Measurements from ENCODE around the gene GJD3. TPM values are rescaled to one million over a fixed set of nuclear protein-coding genes. Genes with fewer than 3 reads are reported as not detected.
A peak's percentile ranks its signal among the peaks of the same experiment; 100 is the strongest.
"Not testable (repeated sequence)": the region's sequence is repeated elsewhere in the genome, so short reads cannot be mapped to it uniquely, and the experiment has no call there.

Gene GJD3
- total RNA-seq, 1 donor from 2014 or later = not detected

DNA sequence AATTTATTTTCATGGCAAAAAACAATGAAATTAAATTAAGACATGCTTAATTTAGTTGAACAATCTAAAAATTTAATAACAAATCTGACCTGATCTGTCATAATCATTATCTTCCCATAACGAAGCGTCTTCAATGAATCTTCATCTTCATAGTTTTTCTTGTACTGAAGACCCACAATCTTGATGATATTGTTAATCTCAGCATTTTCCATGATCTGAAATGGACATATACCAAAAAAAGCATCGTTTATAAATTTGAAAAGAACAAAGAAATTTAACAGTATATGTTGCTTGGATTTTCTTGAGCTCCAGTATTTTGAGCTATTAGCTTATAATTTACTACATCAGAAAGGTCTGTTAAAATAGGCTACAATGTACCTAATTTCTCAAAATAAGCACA lies 42.9 kb upstream of the GJD3 start:
- H3K36me3 Mint-ChIP-seq = peaks cover 16% of the 10 kb centered on the region
- no peak overlapping the region for H3K27ac Mint-ChIP-seq
- no peak for DNase-seq (ENCODE audit: low spot score in 2 of 2, unreplicated experiment in 2 of 2)
- no peaks in the 10 kb centered on the region for H3K27me3 Mint-ChIP-seq (ENCODE audit: low read depth)
- H3K4me1 Mint-ChIP-seq = no peaks in the 10 kb centered on the region
- TF ChIP-seq, protein P1, sequence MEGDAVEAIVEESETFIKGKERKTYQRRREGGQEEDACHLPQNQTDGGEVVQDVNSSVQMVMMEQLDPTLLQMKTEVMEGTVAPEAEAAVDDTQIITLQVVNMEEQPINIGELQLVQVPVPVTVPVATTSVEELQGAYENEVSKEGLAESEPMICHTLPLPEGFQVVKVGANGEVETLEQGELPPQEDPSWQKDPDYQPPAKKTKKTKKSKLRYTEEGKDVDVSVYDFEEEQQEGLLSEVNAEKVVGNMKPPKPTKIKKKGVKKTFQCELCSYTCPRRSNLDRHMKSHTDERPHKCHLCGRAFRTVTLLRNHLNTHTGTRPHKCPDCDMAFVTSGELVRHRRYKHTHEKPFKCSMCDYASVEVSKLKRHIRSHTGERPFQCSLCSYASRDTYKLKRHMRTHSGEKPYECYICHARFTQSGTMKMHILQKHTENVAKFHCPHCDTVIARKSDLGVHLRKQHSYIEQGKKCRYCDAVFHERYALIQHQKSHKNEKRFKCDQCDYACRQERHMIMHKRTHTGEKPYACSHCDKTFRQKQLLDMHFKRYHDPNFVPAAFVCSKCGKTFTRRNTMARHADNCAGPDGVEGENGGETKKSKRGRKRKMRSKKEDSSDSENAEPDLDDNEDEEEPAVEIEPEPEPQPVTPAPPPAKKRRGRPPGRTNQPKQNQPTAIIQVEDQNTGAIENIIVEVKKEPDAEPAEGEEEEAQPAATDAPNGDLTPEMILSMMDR (IDR thresholded peaks at IDR 0.05; ENCODE audit: unreplicated experiment) = no peak
- no peak overlapping the region for H3K4me3 Mint-ChIP-seq
- H3K9me3 Mint-ChIP-seq = no peaks in the 10 kb centered on the region

- Mint-ChIP-seq H3K27me3 (ENCODE audit: low read depth) (no peaks in the 10 kb centered on the region), H3K9me3 (no peaks in the 10 kb centered on the region), H3K4me3 (no peak overlapping the region), H3K36me3 (peaks cover 19% of the 10 kb centered on the region), H3K27ac (no peak overlapping the region), H3K4me1 (no peaks in the 10 kb centered on the region)
- no peak for DNase-seq (ENCODE audit: low spot score in 2 of 2, unreplicated experiment in 2 of 2)
- TF ChIP-seq, protein P1 (IDR thresholded peaks at IDR 0.05; ENCODE audit: unreplicated experiment) = no peak
Observed at GRCh38 chr17:40404003-40404402, 39.5 kb upstream of the GJD3 start.

GRCh38 chr17:40402668-40403067 lies 38.1 kb upstream of the GJD3 start:
- Mint-ChIP-seq H3K27me3 (ENCODE audit: low read depth) (no peaks in the 10 kb centered on the region), H3K4me1 (no peaks in the 10 kb centered on the region), H3K9me3 (no peaks in the 10 kb centered on the region), H3K4me3 (no peak overlapping the region), H3K36me3 (peaks cover 19% of the 10 kb centered on the region), H3K27ac (no peak overlapping the region)
- no peak for DNase-seq (ENCODE audit: low spot score in 2 of 2, unreplicated experiment in 2 of 2)
- TF ChIP-seq, protein P1 (IDR thresholded peaks at IDR 0.05; ENCODE audit: unreplicated experiment) = no peak

DNA sequence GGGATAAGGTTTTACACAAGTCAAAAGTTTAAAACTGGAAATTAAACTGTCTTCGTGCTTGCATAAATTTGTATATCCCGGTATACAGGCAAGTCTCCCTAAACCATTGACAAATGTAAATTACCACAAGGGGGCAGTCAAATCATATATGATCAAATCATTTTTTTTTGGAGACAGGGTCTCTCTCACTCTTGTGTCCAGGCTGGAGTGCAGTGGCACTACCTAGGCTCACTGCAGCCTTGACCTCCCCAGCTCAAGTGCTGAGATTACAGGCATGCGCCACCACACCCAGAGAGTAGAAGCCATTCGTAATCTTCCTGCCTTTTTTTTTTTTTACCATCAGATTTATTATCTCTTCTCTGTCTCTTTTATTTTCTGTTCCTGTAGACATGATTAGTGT lies 34.6 kb upstream of the GJD3 start:
- no peak for DNase-seq (ENCODE audit: low spot score in 2 of 2, unreplicated experiment in 2 of 2)
- TF ChIP-seq, protein P1 (IDR thresholded peaks at IDR 0.05; ENCODE audit: unreplicated experiment) = peak; percentile 64
- Mint-ChIP-seq H3K36me3 (peaks cover 20% of the 10 kb centered on the region), H3K4me1 (no peaks in the 10 kb centered on the region), H3K27me3 (ENCODE audit: low read depth) (no peaks in the 10 kb centered on the region), H3K27ac (no peak overlapping the region), H3K9me3 (no peaks in the 10 kb centered on the region), H3K4me3 (no peak overlapping the region)

DNA sequence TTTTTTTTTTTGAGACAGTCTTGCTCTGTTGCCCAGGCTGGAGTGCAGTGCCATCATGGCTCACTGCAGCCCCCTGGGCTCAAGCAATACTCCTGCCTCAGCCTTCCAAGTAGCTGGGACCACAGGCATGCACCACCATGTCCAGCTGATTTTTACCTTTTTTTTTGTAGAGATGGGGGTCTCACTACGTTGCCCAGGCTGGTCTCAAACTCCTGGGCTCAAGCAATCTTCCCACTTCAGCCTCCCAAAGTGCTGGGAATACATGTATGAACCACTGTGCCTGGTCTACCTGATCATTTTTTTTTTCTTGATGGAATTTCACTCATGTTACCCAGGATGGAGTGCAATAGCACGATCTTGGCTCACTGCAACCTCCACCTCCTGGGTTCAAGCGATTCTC lies 22.0 kb upstream of the GJD3 start:
- H3K27ac Mint-ChIP-seq; H3K4me3 Mint-ChIP-seq; DNase-seq (ENCODE audit: low spot score in 2 of 2, unreplicated experiment in 2 of 2); H3K36me3 Mint-ChIP-seq; H3K27me3 Mint-ChIP-seq (ENCODE audit: low read depth); H3K9me3 Mint-ChIP-seq; H3K4me1 Mint-ChIP-seq: not testable (repeated sequence)

DNA sequence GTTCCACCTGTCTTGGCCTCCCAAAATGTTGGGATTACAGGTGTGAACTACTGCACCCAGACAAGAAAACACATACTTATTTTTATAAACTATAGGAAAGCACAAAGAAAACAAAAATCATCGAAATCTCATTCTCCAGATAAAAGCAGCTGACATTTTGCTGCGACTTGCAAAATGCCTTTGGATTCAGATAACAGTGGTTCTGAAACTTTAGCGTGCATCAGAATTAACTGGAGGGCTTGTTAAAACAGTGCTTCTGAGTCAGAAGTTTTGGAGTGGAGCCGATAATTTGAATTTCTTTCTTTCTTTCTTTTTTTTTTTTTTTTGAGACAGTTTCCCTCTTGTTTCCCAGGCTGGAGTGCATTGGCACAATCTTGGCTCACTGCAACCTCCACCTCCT lies 17.7 kb upstream of the GJD3 start:
- Mint-ChIP-seq H3K36me3 (no peaks in the 10 kb centered on the region), H3K9me3 (no peaks in the 10 kb centered on the region), H3K4me1 (no peaks in the 10 kb centered on the region), H3K27me3 (ENCODE audit: low read depth) (no peaks in the 10 kb centered on the region), H3K4me3 (no peak overlapping the region), H3K27ac (no peak overlapping the region)
- TF ChIP-seq, protein P1 (IDR thresholded peaks at IDR 0.05; ENCODE audit: unreplicated experiment) = no peak
- DNase-seq (ENCODE audit: low spot score in 2 of 2, unreplicated experiment in 2 of 2) = peak in 1 of 2 experiments; percentile 3

All from mesothelial cell of epicardium (in vitro differentiated cells).